ENCODE data around the gene ZCCHC12.
A peak's percentile ranks its signal among the peaks of the same experiment; 100 is the strongest.
"Not testable (repeated sequence)": the region's sequence is repeated elsewhere in the genome, so short reads cannot be mapped to it uniquely, and the experiment has no call there.

ZCCHC12 gene

DNA sequence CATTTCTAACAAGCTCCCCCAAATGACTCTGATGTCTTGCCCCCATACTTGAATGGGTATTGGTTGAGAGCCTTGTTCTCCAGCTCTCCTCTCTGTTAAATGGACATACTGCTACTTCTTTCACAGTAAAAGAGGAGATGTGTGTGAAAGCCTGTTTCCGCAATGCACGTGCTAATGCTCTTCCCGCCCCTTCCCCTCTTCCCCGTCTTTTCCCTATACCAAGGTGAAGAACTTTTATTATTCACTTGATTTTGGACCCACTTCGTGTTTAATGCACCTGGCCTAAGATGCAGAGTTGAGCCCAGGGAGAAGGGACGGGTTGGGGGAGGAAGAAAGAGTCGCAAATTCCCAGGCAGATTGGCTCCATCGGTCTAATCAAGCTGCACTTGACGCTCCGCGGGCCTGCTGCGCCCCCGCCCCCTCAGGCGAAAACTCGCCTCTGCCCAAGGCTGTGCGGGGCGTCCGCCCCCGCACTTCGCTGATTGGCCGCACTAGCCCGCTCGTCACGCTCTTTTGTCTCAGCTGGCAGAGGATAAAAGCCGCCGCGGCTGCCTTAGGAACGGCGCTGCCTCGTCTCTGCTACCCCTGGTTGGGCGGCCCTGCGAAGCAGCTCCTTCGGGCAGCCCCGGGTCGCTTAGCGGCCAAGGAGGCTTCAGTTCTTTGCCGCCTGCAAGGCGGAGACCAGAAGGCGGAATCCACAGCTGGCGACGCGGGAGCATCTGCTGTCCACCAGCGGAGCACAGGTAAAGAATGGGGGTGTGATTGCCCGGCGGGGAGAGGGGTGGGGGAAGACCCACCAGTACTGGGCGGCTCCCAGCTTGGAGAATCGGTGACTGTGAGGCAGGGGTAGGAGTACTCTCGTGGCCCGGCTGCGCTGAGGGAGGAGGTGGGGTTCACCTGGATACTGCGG lies at the start of gene ZCCHC12:
TSS of gene ZCCHC12 (plus strand) at position 562 of the 910 bp plus-strand sequence. CDS start 1,421 bp downstream, outside the sequence.
- Histone ChIP-seq H3K4me3 (ENCODE audit: low read length) (peak within 1 kb of the TSS; percentile 31; the same call in 1 of the 2 replicates), H3K4me1 (ENCODE audit: control insufficient read depth, insufficient read depth, low read length) (no peaks in the 10 kb centered on the region), H3K36me3 (ENCODE audit: control insufficient read depth, insufficient read depth, low read length) (no peaks in the 10 kb centered on the region), H3K9me3 (ENCODE audit: control insufficient read depth, insufficient read depth, low read length) (no peaks in the 10 kb centered on the region), H3K27ac (ENCODE audit: low read length) (no peak within 1 kb of the TSS), H3K27me3 (ENCODE audit: control insufficient read depth, insufficient read depth, low read length) (peaks cover 43% of the 10 kb centered on the region)
- WGBS (ENCODE audit: insufficient coverage, insufficient read length), result no CpG with 5 or more reads among the region's 51 CpGs
- peak; percentile 41 for DNase-seq (ENCODE audit: low read depth, low spot score)

DNA sequence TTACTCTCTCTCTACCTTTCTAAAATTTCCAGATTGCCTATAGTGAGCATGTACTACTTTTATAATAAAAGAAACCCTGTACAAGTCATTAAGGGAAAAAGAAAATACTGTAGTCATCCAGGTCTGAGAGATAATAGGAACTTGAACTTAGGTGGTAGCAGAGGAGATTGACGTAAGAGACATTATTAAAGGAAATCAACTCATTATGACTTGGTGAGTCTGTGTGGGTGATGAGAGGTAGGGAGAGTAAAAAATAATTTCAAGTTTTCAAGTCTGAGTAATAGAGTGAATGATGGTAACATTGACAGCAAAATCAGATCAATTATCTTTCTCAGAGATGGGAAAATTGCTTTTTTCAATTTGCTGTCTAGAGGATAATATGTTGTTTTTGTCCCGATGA lies 44.0 kb upstream of the ZCCHC12 start:
- H3K4me3 ChIP-seq (ENCODE audit: low read length), result no peak overlapping the region
- DNase-seq (ENCODE audit: low read depth, low spot score), result no peak
- no peaks in the 10 kb centered on the region for H3K9me3 ChIP-seq (ENCODE audit: control insufficient read depth, insufficient read depth, low read length)
- H3K4me1 ChIP-seq (ENCODE audit: control insufficient read depth, insufficient read depth, low read length), result no peaks in the 10 kb centered on the region
- no CpG with 5 or more reads among the region's 2 CpGs for WGBS (ENCODE audit: insufficient coverage, insufficient read length)
- H3K36me3 ChIP-seq (ENCODE audit: control insufficient read depth, insufficient read depth, low read length), result no peaks in the 10 kb centered on the region
- H3K27me3 ChIP-seq (ENCODE audit: control insufficient read depth, insufficient read depth, low read length), result no peaks in the 10 kb centered on the region
- H3K27ac ChIP-seq (ENCODE audit: low read length), result no peak overlapping the region

DNA sequence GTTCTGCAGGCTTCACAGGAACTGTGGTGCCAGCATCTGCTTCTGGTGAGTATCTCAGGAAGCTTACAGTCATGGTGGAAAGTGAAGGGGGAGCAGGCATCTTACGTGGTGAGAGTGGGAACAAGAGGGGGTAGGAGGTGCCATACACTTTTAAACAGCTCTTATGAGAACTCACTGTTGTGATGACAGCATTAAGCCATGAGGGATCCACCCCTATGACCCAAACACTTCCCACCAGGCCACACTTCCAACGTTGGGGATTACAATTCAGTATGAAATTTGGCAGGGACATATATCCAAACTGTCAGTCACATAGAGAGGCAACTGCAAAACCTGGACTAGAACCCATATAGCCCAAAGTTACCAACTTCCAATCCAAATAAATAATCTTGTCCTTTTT lies 43.1 kb upstream of the ZCCHC12 start:
- Histone ChIP-seq H3K36me3 (ENCODE audit: control insufficient read depth, insufficient read depth, low read length) (no peaks in the 10 kb centered on the region), H3K9me3 (ENCODE audit: control insufficient read depth, insufficient read depth, low read length) (no peaks in the 10 kb centered on the region), H3K4me3 (ENCODE audit: low read length) (no peak overlapping the region), H3K27ac (ENCODE audit: low read length) (no peak overlapping the region), H3K4me1 (ENCODE audit: control insufficient read depth, insufficient read depth, low read length) (no peaks in the 10 kb centered on the region), H3K27me3 (ENCODE audit: control insufficient read depth, insufficient read depth, low read length) (no peaks in the 10 kb centered on the region)
- DNase-seq (ENCODE audit: low read depth, low spot score), result no peak
- no CpG with 5 or more reads among the region's 2 CpGs for WGBS (ENCODE audit: insufficient coverage, insufficient read length)

DNA sequence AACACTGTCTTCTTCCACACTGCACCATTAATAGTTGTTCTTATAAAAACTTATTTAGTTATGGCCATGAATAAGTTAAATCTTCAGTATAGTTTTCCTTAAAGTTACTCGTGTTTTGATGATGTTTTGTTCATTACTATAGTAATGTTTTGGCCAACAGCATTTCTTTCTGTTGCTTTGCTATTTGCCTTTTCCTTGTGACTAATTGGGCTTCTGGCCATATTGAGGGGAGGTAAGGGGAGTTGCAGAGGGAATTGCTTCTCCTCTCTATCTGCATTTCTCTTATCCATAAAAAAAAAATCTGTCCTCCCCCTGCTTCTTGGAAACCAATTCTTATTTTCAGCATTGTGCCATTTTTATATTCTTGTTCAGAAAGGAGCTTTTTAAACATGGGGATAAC lies 42.7 kb upstream of the ZCCHC12 start:
- Histone ChIP-seq H3K27ac (ENCODE audit: low read length) (no peak overlapping the region), H3K9me3 (ENCODE audit: control insufficient read depth, insufficient read depth, low read length) (no peaks in the 10 kb centered on the region), H3K27me3 (ENCODE audit: control insufficient read depth, insufficient read depth, low read length) (no peaks in the 10 kb centered on the region), H3K4me3 (ENCODE audit: low read length) (no peak overlapping the region), H3K4me1 (ENCODE audit: control insufficient read depth, insufficient read depth, low read length) (no peaks in the 10 kb centered on the region), H3K36me3 (ENCODE audit: control insufficient read depth, insufficient read depth, low read length) (no peaks in the 10 kb centered on the region)
- WGBS (ENCODE audit: insufficient coverage, insufficient read length), result no CpG with 5 or more reads among the region's 1 CpG
- DNase-seq (ENCODE audit: low read depth, low spot score), result no peak

DNA sequence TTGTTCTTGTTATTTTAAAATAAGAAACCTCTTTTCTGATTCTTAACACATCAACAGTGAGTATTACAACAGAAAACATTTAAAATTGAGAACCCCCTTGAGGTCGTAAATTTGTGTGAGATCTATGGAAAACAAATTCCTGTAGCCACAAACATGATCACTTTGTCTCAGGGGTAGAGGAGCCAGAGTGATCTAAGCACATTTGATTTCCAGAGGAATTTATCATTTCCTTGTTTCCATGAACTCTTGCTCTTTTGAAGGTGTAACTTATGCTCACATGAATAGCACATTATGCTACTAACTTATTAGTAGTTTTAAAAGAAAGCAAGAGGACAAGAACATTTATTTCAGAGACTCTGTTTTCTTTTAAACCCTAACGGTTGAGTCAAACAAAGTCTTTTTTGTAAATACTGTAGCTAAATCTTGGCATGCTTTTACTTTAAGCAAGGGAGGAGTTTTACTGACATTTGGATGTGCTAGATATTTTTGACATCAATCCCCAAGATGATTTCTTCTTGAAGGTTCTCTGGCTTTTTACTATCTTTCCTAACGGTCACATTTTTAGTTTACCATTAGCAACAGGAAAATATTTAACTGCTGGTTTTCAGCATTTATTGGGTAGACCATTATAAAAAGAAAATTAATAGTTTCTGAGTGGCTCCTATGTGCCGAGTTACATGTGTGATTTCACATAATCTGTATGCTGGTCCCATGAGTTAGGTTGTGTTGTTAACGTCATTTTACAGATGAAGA lies 27.9 kb upstream of the ZCCHC12 start:
- no peak for DNase-seq (ENCODE audit: low read depth, low spot score)
- Histone ChIP-seq H3K9me3 (ENCODE audit: control insufficient read depth, insufficient read depth, low read length) (no peaks in the 10 kb centered on the region), H3K27me3 (ENCODE audit: control insufficient read depth, insufficient read depth, low read length) (no peaks in the 10 kb centered on the region), H3K4me3 (ENCODE audit: low read length) (no peak overlapping the region), H3K4me1 (ENCODE audit: control insufficient read depth, insufficient read depth, low read length) (no peaks in the 10 kb centered on the region), H3K36me3 (ENCODE audit: control insufficient read depth, insufficient read depth, low read length) (no peaks in the 10 kb centered on the region), H3K27ac (ENCODE audit: low read length) (no peak overlapping the region)
- WGBS (ENCODE audit: insufficient coverage, insufficient read length), result no CpG with 5 or more reads among the region's 5 CpGs

DNA sequence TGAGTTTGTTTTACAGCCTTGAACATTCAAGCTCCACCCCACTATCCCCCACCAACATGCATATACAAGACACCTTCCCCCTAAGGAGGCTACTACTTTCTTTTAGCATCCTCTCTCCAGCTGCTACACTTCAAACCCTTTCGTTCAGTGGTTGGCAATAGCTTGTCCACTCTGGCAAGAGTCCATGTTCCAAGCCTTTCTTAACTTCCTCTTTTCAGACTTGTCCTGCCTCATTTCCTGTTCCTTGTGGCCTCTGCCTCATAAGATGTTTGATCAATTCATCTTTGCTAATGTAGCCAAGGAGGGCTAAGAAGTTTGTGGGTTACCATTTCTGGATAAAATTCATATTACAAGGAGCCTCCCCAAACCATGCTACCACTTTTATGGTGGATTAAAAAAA lies 20.8 kb upstream of the ZCCHC12 start:
- Histone ChIP-seq H3K27me3 (ENCODE audit: control insufficient read depth, insufficient read depth, low read length) (no peaks in the 10 kb centered on the region), H3K9me3 (ENCODE audit: control insufficient read depth, insufficient read depth, low read length) (no peaks in the 10 kb centered on the region), H3K36me3 (ENCODE audit: control insufficient read depth, insufficient read depth, low read length) (no peaks in the 10 kb centered on the region), H3K4me1 (ENCODE audit: control insufficient read depth, insufficient read depth, low read length) (no peaks in the 10 kb centered on the region; the same call in 1 of the 2 replicates), H3K4me3 (ENCODE audit: low read length) (no peak overlapping the region), H3K27ac (ENCODE audit: low read length) (no peak overlapping the region)
- WGBS (ENCODE audit: insufficient coverage, insufficient read length), result no CpG with 5 or more reads among the region's 1 CpG
- no peak for DNase-seq (ENCODE audit: low read depth, low spot score)

DNA sequence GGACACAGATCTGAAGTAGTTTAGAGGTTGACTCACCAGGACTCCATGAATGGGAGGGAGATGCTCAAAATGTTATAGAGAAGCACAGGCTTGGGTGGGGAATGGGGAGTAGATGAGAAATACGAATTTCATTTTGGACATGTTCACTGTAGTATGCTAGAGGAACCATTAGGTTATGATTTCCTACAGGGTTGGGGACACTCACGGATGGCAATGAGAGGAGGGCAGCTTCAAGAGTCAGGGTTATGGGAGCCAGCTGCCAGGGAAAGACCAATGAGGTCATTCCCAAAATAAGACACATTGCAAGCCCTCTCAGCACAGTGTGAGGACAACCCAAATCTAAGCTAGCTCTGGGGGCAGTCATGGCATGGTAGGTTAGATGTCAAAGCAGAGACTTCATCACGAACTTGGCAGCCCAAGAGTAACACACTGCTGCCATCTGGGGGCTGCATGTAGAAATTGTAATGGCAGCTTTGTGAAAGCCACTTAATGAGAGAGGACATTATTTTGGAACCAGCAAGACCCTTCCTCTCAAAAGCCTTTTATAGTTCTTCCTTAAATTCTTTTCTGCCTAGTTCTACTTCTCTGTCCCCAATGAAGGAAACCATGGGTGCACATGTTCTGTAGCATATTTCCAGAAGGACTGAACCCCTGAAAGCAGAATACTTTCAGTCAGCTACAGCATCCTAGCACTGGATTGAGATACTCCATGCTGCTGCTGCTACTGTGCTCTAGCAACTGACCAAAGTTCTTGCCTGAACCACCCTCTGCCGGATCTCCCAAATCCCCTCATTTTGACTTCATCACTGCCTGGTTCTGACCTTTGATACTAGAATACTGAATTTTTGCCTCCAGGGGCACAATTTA lies 16.2 kb upstream of the ZCCHC12 start:
- no CpG with 5 or more reads among the region's 4 CpGs for WGBS (ENCODE audit: insufficient coverage, insufficient read length)
- H3K36me3 ChIP-seq (ENCODE audit: control insufficient read depth, insufficient read depth, low read length), result no peaks in the 10 kb centered on the region
- no peaks in the 10 kb centered on the region for H3K9me3 ChIP-seq (ENCODE audit: control insufficient read depth, insufficient read depth, low read length)
- DNase-seq (ENCODE audit: low read depth, low spot score), result no peak
- H3K27ac ChIP-seq (ENCODE audit: low read length), result no peak overlapping the region
- no peaks in the 10 kb centered on the region for H3K27me3 ChIP-seq (ENCODE audit: control insufficient read depth, insufficient read depth, low read length)
- no peak overlapping the region for H3K4me3 ChIP-seq (ENCODE audit: low read length)
- H3K4me1 ChIP-seq (ENCODE audit: control insufficient read depth, insufficient read depth, low read length), result no peaks in the 10 kb centered on the region

DNA sequence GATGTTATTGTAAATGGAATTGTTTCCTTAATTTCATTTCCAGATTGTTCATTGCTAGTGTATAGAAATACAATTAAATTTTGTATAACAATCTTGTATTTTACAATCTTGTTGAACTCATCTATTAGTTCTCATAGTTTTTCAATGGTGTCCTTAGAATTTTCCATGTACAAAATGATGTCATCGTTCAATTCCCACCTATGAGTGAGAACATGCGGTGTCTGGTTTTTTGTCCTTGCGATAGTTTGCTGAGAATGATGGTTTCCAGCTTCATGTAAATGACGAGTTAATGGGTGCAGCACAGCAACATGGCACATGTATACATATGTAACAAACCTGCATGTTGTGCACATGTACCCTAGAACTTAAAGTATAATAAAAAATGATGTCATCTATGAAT lies 6.4 kb upstream of the ZCCHC12 start:
- H3K27ac ChIP-seq (ENCODE audit: low read length); H3K27me3 ChIP-seq (ENCODE audit: control insufficient read depth, insufficient read depth, low read length); H3K36me3 ChIP-seq (ENCODE audit: control insufficient read depth, insufficient read depth, low read length); H3K4me1 ChIP-seq (ENCODE audit: control insufficient read depth, insufficient read depth, low read length); H3K9me3 ChIP-seq (ENCODE audit: control insufficient read depth, insufficient read depth, low read length); H3K4me3 ChIP-seq (ENCODE audit: low read length); DNase-seq (ENCODE audit: low read depth, low spot score): not testable (repeated sequence)
- no CpG with 5 or more reads among the region's 4 CpGs for WGBS (ENCODE audit: insufficient coverage, insufficient read length)

DNA sequence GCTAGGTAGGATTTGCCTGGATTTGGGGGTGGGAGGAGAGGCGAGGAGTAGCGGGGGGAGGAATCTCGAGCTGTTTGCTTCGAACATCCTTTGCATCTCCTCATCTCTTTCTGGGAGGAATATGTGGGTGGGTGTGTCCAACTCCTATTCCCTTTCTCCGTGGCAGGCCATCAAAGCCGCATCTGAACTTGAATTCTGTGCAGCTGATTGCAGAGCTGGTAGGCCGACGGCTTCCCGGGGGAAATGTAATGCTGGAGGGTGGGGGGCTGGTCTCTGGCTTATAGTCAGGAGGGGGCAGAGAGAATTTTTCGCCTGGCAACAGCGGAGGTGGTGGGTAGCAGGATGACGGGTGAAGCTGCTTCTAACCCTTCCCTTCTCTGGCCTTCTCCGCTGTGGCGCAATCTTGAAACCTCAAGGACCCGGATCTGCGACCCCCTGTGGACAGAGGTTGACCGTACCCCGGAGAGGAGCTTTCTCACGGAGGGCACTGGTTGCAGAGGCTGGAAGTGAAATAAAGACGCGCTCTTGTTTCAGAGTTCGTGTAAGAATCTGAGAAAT lies 628 bp downstream of the ZCCHC12 start:
- WGBS (ENCODE audit: insufficient coverage, insufficient read length), result no CpG with 5 or more reads among the region's 22 CpGs
- Histone ChIP-seq H3K4me1 (ENCODE audit: control insufficient read depth, insufficient read depth, low read length) (no peaks in the 10 kb centered on the region), H3K27me3 (ENCODE audit: control insufficient read depth, insufficient read depth, low read length) (peaks cover 46% of the 10 kb centered on the region), H3K9me3 (ENCODE audit: control insufficient read depth, insufficient read depth, low read length) (no peaks in the 10 kb centered on the region), H3K36me3 (ENCODE audit: control insufficient read depth, insufficient read depth, low read length) (no peaks in the 10 kb centered on the region), H3K4me3 (ENCODE audit: low read length) (peak overlapping the region; percentile 31; the same call in 1 of the 2 replicates), H3K27ac (ENCODE audit: low read length) (no peak overlapping the region)
- no peak for DNase-seq (ENCODE audit: low read depth, low spot score)

DNA sequence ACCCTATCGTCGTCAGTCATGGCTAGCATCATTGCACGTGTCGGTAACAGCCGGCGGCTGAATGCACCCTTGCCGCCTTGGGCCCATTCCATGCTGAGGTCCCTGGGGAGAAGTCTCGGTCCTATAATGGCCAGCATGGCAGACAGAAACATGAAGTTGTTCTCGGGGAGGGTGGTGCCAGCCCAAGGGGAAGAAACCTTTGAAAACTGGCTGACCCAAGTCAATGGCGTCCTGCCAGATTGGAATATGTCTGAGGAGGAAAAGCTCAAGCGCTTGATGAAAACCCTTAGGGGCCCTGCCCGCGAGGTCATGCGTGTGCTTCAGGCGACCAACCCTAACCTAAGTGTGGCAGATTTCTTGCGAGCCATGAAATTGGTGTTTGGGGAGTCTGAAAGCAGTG lies 1.6 kb downstream of the ZCCHC12 start:
- Histone ChIP-seq H3K27me3 (ENCODE audit: control insufficient read depth, insufficient read depth, low read length) (peaks cover 46% of the 10 kb centered on the region), H3K27ac (ENCODE audit: low read length) (no peak overlapping the region)

More for the DNA sequence above, 1.6 kb downstream of the ZCCHC12 start:
- no peak for DNase-seq (ENCODE audit: low read depth, low spot score)
- no peaks in the 10 kb centered on the region for H3K4me1 ChIP-seq (ENCODE audit: control insufficient read depth, insufficient read depth, low read length)
- H3K36me3 ChIP-seq (ENCODE audit: control insufficient read depth, insufficient read depth, low read length), result no peaks in the 10 kb centered on the region
- H3K9me3 ChIP-seq (ENCODE audit: control insufficient read depth, insufficient read depth, low read length), result no peaks in the 10 kb centered on the region
- H3K4me3 ChIP-seq (ENCODE audit: low read length), result no peak overlapping the region
- WGBS (ENCODE audit: insufficient coverage, insufficient read length), result no CpG with 5 or more reads among the region's 16 CpGs
